COR-L47 (cell line): ENCODE data around the gene EYS.

Source experiments
- DNase-seq: peaks from one replicate; lab custom pipeline; 2025; lab: John Stamatoyannopoulos, UW

EYS gene

DNA sequence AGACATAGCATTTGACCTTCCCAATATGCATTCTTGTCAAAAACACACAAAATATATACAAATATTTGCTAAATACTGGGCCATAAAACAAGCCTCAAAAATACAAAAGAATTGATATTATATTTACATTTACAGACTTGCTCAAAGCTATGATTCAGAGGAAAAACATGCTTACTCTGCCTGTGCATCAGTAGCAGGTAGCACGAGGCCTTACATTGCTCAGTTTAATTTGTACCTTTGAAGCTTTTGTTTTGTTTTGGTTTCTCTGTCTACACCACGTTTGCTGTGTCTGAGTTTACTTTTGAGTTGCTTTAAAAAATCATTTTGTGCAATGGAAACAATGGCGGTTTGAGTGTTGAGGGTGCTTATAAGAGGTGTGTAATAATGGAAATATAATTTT is 1972.1 kb downstream of the EYS start:
- no peak for DNase-seq

DNA sequence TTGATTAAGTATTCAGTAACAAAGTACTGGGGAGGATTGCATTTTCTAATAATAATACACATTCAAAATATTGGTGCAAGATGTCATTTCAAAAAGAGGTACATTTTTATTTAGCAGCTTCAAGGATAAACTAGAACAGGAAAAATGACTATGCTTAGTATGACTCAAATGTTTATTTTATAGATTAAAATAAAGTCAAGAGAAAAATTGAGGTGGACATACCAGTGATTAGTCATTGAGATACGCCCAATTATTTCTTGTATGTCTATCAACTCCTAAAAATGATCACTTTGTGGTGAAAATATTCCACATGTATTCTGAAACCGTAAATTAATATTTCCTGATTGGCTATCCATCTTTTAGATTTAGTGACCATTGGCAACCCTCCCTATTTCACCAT is 1974.7 kb downstream of the EYS start:
- no peak for DNase-seq

DNA sequence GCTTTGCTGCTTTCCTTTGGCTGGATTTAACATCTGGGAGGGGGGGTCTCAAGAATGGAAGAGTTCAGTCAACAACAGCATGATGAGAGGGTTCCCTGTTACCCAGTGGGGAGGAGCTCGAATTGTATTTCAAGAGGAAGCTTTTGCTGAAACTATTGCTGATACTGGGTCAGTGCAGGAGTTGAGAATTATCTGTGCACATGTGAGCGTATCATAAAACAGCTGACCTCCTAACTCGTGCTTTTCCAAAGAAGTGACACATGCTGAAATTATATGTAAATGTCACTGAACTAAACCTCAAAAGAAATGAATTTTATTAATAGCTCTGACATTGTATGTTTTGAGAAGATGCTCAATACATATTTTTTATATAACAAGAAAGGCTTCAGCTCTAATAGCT is 1975.1 kb downstream of the EYS start:
- no peak for DNase-seq

DNA sequence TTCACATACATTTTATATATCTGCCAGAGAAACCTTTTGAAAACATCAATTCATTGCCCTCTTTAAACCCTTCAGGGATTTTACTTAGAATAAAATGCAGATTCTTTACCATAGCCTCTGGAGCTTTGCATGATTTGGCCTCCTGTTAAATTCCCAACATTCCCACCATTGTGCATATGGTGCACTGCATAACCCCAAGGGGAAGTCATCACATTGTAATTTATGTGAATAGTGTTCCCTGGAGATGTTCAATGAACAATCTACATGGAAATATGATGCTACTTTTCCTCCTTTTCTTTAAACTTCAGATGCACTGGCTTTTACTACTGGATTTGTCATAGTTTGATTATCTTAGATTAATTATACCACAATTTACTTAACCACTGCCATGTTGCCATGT is 1976.7 kb downstream of the EYS start:
- DNase-seq, result no peak

DNA sequence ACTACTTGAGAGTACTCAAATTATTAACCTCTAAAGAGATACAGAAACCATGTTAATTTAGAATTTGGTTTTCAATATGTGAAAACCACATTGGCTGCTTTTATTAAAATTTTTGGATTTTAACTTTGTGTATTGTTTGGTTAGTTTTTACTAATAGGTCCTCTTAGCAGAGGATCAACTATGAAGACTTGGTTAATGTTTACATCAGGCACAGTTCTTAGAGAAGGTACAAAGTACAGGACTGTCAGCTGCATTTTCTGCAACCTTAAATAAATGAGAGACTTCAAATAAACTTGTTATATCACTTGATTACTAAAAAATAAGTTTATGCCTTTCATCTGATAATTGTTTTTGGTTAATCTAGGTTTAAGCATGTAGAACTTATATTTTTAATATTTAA is 1982.3 kb downstream of the EYS start:
- no peak for DNase-seq

DNA sequence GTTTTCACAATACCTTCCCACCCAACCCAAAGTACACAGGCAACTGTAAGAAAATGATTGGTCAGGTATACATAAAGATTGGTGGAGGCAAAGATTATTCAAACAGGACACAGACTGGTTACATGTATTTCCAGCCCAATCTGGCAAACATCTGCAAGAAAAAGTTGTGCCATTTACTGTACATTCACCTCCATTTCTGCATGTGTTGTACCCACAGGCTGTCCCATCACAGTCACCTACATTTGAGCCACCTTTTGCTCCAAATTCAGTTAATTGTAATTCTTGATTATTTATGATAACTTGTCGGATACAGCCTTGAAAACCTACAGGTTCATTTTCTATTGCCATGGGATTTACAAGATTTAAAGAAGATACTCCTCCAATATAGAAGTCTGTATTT is 1985.8 kb downstream of the EYS start:
- no peak for DNase-seq

DNA sequence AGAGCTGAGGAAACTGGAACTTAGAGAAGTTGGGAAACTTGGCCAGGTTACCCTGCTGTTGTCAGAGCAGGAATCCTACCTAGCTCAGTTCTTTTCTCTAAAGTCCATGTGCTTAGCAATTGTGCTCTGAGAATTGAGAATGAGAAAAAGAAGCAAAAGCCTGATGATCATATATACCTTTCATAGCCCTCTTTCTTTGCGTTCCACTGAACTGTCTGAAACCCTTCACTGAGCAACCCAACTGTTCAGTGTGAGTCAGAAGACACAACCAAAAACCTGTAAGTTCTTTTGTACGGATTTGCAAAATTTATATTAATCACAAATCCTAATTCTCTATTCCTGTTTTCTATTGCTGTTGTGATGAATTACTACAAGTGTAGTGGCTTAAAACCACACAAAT is 1990.9 kb downstream of the EYS start:
- DNase-seq, result no peak

DNA sequence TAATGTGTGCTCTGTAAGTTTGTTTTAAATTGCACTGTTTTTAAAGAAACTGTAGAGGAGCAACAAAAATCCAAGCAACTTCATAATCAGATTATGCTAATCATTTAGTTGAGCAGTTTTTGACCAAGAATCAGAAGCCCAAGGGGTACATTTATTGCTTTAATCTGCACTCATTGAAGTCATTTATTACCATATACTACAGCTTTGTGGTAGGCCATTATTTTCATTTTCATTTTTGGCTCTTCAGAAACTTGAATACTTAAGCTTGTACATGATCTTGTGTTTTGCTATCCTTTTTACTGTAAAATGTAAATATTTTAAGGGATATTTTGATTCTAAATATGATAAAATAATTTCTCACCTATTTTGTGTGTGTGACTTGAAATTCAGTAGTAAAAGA is 1992.9 kb downstream of the EYS start:
- DNase-seq, result no peak

DNA sequence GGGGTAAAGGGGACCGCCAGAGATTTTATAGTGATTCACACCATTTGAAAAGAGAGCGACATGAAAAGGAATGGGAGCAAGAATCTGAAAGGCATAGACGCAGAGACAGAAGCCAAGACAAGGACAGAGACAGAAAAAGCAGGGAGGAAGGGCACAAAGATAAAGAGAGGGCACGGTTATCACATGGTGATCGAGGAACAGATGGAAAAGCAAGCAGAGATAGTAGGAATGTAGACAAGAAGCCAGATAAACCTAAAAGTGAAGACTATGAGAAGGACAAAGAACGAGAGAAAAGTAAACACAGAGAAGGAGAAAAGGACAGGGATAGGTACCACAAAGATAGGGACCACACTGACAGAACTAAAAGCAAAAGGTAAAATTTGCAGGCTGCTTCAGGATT is 1993.7 kb downstream of the EYS start:
- DNase-seq, result no peak

DNA sequence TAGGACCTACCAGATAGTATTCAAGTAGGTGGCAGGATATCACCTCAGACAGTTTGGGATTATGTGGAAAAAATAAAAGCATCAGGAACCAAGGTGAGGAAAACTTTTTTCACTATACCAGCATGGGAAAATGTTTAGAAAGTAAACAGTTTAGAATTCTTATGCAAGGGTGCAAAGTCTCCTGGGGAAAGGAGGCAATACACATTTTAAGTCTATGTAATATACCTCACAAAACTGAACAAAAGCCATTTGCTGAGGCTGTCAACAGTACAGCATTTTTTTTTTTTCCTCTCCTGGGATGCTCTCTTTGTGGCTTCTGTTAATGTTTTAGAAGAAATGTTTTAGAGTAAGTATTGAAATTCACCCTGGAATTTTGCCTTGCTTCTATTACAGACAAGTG is 1997.9 kb downstream of the EYS start:
- DNase-seq, result no peak

DNA sequence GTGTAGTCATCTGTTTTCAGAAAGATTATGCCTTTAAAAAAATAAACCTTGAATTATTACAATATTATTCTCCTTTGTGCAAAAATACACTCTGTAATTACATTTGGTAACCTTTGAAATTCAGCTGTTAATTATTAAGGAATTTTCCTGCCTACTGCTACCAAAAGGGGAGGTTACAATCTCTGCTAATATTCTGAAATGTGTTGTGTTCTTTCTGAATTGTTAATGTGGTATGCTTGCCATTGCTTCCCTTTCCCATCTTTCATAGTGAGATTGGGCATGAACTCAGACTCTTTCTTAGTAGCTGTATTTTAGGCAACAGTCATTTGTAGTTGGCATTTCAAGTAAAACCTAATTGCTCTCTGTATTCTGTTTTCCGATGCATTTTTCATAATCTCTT is 1998.4 kb downstream of the EYS start:
- no peak for DNase-seq

DNA sequence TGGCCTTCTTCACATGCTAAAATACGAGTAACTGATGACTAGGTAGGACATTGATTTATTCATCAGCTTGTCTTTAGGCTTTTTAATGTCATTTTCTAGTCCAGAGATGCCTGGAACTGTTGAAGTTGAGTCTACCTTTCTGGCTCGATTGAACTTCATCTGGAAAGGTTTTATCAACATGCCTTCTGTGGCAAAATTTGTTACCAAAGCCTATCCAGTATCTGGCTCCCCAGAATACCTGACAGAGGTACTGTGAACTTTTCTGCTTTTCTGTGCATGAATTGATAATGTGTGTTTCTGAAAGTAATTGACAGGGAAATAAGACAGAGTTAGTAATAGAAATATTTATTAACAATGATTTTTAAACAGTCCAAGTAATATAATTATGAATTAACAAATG is 2000.4 kb downstream of the EYS start:
- DNase-seq, result no peak

DNA sequence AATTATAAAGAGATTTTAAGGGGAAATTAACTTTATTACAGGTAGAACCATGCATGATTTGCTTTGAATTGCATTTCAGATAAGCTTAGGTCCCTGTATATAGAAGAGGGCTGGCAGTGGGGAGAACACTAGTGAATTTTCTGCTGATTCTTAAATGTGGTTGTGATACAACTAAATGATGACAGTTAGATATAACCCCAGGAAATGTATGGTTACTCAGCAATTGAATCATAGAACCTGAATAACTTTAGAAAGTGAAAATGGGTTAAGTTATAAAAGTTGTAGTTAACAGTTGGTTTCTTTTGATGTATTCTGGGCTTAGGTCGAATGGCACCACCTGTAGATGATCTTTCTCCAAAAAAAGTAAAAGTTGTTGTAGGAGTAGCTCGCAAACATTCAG is 2001.3 kb downstream of the EYS start:
- no peak for DNase-seq

DNA sequence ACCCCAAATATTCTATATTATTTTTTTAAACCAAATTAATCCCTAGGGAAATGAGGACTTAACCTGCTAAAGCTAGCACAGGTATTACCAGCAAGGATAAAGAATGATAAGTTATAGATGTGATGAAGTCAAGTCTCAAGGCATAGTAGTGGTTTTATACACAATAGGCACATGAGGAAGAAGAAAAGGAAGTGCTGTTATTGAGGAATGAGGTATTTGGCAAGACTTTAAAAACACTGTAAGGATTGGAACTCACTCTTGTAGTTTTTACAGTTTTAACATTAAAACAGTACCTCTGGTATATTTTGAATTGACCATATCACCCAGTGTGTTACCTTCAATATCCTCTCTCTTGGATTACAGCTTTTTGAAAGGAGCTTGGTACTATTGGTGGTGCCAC is 2016.8 kb downstream of the EYS start:
- DNase-seq, result no peak

DNA sequence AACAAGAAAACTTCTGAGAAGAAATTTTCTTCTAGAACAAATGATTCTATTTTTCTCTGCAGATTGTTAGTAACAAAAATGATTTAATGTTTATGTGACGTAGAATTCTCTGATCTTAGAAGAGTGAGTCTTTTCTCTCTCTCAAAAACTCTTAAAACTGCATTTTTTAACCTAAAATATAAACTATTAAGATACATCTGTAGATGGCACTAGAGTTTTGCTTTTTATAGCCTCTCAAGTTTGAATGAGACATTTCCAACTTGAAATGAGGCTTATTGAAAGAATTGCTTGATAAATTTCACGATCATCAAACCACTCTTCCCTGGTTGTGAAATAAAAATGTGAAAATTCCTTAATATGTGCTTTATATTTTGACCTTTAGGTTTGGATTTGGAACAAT is 2017.6 kb downstream of the EYS start:
- no peak for DNase-seq

DNA sequence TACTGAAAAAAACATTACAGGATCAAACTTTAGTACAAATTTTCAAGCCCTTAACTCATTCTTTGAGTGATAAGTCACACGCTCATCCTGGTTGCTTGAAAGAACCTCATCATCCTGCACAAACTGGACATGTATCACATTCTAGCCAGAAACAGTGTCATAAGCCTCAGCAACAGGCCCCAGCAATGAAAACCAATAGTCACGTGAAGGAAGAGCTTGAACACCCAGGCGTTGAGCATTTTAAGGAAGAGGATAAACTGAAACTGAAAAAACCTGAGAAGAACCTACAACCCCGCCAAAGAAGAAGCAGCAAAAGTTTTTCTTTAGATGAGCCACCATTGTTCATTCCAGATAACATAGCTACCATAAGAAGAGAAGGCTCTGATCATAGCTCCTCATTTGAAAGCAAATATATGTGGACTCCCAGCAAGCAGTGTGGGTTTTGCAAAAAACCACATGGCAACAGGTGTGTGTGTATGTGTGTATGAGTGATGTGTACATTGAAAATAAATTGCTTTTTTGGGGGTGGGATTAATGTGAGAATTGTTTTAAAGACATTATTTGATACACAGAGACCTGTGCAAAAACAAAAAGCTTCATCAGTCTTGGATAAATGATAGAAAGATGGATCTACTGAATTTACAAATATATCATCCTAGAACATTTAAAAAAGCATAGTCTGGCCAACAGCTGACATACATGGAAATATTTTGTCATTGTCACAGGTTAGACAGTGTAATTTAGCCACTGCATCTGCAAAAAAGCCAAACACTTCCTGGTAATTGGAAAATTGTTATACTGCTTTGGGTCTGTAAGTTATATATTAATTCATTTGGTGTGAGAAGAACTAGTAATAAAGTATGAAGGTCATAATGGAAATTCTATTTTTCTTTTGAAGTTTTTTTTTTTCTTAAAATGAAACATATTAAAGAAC is 2021.3 kb downstream of the EYS start:
- no peak for DNase-seq

DNA sequence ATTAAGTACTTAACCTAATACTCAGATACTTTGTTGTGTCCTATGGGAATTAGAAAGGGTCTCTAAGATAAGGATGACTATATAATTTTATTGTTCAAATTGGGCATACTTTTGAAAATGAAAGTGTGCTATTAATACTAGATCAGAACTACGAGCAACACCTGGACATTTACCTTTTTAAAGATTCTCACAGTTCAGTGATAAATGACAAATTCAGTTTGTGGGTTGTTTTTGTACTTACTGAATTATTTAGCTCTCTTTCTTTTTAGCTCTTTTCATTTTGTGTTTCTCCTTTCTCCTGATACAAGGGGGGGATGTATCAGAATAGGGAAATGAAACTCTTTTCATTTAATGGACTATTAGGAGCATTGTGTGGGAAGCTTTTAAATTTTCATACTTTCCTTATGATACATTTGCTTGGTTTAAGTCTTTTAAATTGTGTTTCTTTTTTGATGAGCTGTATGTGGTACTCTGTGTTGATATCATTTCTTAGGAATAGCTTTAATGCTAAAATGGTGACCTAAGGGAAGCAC is 2023.9 kb downstream of the EYS start:
- DNase-seq, result no peak

DNA sequence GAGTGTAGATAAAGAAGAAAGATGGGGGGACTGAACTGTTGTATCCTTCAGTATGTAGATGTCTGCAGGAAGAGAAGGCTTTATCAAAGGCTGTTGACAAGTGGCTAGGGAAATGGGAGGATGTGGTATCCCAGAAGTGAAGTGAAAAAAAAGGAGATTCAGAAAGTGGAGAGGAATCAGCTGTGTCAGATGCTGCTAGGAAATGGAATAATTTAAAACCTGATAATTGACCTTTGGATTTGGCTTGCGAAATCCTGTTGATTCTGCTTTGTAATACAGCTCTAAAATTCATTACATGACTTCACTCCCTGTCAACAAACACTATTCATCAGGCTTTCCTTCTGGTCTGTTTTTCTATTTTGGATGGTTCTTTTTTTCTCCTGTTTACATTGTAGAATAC is 2029.7 kb downstream of the EYS start:
- no peak for DNase-seq

DNA sequence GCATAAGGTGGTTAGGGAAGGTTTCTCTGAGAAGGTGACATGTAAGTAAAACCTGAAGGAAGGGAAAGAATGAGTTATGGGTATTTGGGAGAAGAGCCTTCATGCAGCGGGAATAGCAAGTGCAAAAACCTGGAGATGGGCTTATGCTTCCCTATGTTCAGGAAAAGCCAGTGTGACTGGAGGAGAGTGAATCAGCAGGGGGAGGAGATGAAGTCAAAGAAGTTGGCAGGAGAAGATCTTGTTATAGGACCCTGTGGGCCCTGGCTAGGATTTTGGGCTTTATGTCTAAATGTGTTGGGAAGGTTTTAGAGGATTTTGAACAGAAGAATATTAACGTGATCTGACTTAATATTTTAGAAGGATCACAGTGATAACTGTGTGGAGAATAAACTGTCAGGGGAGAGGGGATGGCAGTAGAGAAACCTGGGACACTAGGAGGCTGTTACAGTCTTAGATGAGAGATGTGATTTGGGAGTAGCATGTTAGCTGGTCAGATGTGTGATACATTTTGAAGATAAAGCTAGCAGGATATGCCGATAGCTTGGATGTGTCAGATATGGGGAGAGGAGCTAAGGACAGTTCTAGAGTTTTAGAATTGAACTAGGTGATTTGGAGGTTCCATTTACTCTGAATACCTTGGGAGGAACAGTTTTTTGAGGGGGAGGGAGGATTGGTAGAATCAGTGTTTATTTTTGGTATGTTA is 2030.5 kb downstream of the EYS start:
- no peak for DNase-seq

DNA sequence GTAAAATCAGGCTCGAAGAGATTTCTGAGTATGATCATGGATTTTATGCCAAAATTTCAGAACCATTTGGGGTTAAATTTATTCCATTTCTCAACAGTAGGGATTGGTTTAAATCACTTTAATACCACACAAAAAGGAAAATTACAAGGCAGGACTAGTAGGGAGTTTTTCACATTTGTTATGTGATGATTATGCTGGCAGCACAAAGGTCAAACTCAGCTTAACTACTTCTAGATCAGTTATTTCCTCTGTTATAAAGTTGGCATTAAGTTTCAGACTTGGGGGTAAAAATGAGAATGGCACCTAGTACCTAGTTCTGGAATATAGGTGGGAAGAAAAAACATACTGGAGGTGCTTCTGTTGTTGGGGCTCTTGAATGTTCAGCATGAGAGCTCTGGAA is 2031.9 kb downstream of the EYS start:
- DNase-seq, result no peak

DNA sequence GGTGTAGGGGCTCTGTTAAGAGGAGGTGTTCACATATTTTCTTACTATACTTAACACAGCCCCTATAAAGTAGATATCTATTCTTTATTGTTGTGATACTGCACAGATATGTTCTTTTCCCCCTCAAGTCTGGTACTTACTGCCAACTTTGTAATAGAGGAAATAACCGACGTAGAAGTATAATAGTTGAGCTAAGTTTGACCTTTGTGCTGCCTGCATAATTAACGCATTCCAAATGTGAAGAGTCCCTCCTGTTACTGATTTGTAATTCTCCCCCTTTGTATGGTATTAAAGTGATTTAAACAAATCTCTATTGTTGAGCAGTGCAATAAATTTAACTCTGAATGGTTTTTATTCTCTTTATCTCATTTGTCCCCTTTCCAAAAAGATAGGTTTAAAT is 2032.4 kb downstream of the EYS start:
- DNase-seq, result no peak

DNA sequence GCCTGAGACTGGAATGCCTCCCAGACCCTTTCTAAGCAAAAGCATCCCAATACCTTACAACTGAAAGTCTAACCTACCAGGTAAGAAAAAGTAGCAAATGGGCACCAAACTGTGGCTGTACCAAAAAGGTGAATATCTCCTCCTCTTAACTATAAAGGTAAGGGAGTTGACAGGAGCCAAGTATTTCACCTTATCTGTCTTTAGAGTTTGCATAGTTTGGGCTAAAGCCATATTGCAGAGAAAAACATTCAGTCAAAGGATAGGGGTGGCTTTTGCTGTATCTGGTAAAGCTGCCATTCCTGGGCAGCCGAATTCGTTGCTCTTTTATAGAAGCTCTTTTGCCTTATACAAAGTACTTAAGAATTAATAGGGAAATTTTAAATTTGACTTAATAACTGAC is 2033.3 kb downstream of the EYS start:
- no peak for DNase-seq

DNA sequence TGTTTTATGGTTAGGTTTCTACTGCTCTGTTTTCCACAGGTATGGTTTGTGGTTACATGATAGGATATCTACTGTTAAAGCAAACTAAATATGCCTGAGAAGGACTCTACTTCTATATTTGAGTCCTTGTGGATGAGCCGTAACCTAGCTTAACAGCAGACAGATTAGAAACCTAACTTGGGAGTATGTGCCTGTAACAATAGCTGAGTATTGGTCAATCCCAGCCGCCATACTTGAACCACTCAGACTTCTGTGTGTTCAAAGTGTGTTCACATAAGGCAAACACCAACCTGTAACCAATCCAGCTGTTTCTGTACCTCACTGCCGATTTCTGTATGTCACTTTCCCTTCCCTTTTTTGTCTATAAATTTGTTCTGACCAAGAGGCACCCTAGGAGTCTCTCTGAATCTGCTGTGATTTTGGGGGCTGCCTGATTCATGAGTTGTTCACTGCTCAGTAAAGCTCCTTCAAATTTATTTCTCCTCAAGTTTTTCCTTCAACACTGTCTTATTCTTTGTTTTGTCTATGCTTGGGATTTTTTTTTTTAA is 2034.4 kb downstream of the EYS start:
- no peak for DNase-seq
